HG03565 (cell line): ENCODE data around the gene CROCC2.

Experiments used
- ATAC-seq: cut with Tn5 transposase; IDR thresholded peaks from one replicate; pipeline ENCODE4 v1.9.1; 2021; ENCODE audit warnings: mild to moderate bottlenecking, moderate library complexity; ENCODE audit not compliant: unreplicated experiment

CROCC2 gene

GRCh38 chr2:240919786-240920782, 13.9 kb downstream of the CROCC2 start:
- ATAC-seq, result no peak

DNA sequence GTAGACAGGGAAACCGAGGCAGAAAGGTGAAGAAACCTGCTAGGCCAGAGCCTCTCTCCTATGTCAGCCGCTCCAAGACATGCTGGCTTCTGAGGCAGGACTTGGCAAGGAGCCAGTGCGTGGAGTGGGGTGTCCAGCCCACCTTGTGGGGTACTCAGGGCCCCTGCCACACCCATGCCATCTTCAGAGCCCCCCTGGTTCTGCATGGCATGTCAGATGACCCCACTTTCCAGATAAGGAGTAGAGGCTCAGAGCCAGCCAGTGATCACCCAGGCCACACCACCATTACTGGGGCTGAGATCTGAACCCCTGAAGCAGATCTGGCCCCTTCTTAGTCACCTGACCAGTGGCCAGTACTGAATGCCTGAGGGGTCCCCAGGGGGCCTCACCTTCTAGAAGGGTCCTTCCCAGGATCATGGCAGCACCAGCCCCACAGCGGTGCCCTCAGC, 14.7 kb downstream of the CROCC2 start:
- no peak for ATAC-seq

DNA sequence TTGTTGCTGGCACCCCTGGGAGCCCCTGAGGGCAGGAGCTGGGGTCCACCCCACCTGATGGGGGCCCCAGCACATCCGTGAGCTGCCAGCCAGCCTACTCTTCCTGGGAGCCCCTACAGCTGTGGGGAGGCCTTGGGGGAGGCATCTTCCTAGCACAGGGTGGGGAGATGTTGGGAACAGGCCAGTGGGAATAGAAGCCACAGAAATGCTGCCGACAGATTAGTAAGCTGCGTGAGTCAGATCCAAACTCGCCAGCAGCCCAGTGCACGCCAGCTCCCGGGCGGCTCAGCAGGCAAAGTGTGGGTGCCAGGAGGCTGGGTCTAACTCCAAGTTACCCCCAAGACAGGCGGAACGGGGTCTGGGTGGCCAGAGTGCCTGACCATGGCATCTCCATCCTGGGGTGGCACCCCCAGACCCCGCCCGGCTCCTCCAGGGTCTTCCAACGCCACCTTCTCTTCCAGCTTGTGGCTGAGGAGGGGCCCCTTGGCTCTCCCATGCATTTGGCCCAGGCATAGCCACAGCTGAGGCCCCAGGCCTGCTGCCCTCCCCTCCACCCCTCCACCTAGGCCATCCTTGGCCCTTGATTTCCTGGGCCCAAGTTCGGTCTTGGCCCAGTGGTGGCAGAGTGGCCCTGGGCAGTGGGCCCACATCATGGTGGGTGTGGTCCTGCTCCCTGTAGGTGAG, 15.3 kb downstream of the CROCC2 start:
- no peak for ATAC-seq

DNA sequence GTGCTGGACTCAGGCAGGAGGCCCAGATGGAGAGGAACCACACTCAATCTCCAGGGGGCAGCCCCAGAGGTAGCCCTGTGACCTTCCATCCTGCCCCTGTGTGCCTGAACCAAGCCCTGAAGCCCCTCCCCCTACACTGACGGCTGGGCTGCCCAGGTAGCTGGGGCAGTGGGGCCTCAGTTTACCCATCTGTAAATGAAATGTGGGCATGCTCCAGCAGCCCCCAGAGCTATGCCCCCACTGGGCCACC, 15.8 kb downstream of the CROCC2 start:
- no peak for ATAC-seq

DNA sequence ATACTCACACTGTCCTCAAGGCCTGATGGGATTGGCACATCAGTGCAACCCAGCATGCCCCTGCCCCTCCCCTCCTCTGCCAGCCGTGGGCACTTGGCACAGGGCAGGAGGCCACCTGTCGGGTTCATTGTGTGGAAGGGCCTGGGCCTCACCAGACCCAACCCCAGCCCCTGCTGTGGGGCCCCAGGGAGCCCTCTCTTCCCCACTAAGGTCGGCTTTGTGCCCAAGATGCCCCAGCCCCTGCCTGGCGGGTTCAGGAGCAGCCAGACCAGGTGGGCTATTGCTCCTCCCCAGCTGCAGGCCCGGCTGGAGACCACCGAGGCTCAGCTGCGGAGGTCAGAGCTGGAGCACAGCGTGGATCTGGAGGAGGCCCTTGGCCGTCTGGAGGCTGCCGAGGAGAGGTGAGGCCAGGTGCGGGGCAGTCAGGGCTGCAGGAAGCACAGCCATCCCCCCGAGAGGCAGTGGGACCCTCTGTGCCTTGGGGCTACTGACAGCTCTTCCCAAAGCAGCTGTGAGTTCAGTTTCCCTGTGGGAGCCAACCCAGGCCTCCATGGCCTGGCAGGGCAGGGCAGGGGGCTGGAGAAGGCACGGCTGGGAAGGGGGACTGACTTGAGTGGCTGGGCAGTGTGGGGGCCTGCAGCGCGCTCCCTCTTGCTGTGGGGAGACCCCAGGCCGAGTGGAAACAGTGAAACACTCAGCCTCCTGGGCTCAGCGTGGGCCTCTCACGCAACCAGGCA, 16.3 kb downstream of the CROCC2 start:
- ATAC-seq, result no peak

DNA sequence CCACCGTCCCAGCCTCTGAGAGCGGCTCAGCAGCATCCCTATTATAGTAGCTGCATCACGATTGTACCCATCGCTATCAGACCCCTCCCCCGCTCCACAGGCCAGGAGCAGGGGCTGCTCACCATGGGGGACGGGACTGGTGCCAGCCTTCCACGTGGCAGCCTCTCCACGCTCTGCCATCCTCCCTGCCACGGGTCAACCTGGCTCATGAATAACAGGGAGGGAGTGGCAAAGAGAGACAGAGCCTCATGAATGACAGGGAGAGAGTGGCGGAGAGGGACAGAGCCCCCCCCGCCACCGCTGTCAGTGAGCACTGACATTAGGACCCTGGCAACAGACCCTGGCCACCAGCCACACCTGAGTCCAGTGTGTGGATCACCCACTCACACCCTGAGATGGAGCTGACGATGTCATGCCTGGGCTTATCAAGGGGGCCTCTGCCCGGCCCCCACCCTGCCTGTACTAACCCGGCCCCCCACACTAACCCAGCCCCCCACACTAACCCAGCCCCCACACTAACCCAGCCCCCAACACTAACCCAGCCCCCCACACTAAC, 16.9 kb downstream of the CROCC2 start:
- no peak for ATAC-seq

DNA sequence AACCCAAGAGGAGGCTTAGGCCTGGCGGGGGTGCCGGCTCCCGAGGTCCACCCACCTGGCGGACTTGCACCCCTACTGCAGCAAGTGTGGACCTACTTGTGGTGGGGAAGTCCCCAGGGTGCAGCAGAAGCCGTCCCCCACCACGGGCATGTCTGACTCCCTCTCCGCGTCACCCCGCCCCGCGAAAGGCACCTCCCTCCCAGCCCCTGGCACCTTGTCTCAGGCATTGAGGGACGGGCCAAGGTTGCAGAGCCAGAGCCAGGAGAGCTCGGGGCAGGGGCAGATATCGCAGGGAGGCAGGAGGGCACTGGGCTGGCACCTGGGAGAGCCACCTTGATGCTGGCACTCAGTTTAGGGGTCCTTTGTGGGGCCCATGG, 19.0 kb downstream of the CROCC2 start:
- no peak for ATAC-seq

GRCh38 chr2:240925568-240926515, 19.7 kb downstream of the CROCC2 start:
- no peak for ATAC-seq

GRCh38 chr2:240926516-240927389, 20.6 kb downstream of the CROCC2 start:
- no peak for ATAC-seq

DNA sequence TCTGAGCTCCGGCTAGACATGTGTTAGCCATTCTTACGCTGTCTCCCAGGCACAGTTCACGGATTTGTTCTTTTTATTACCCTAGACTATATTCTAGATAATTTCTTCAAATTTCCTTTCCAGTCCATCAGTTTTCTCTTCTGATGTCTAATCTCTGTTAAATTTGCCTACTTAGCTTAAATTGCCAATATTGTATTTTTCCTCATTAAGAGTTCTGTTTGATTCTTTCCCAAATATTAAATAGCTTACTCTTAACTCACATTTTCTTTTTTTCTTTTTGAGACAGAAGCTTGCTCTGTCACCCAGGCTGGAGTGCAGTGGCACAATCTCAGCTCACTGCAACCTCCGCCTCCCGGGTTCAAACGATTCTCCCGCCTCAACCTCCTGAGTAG, 21.2 kb downstream of the CROCC2 start:
- ATAC-seq, result no peak

DNA sequence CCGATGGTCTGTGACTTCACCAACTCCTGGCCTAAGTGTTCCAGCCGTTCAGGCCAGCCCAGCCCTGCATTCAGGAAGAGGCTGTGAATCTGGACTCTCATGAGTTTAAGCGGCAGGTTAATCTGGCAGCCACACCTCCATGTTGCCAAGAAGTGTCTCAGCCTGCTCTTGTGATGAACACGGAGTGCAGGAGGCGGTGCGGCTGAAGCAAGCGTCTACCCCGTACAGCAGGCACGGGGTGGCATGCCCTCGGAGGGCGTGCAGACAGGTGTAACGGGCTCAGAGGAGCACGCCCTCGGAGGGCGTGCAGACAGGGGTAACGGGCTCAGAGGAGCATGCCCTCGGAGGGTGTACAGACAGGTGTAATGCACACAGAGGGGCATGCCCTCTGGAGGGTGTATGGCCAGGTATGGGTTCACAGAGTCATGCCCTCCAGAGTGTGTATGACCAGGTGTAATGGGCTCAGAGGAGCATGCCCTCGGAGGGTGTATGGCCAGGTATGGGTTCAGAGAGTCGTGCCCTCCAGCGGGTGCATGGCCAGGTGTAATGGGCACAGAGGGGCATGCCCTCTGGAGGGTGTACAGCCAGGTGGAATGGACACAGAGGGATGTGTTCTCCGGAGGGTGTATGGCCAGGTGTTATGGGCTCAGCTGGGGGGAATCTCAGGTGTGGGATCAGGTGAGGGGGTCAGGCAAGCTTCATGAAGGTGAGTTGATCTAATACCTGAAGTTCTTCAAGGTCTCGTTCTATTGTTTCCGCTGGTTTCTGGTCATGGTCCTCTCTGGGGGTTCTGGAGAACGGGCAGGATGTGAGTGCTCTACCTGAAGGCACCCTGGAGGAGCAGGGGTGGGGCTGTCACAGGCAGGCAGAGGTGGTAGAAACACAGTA, 22.6 kb downstream of the CROCC2 start:
- no peak for ATAC-seq

DNA sequence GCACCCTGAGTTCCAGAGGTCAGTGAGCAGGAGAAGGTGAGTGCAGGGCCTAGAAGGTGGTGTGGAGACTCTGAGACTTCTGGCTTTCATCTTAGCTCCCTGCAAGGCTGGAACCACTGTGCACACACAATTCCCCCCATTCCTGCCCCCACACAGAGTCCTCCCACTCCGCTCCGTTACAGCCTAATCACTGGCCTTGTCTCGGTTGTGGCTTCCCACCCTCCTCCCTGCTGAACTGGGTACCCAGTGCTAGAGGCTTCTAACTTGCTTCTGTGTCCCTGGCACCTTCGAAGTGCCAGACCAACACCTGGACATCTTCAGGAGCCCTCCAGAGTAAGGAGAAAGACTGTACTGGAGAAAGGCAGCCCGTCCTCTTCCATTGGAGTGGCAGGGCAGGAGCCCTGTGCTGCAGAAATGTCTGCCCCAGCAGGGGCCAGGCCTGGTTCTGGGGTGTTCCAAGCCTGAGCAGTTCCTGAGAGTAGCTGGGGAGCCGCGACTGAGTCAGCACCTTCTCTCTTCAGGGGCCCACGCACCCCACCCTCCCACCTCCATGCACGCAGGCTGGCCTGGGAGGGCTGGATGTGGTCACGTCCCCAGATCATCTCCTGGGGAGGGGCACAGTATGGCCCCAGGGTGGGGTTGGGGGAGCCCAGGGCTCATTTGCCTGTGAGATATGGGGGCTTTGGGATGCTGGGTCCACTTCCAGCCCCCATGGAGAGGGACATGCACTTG, 23.4 kb downstream of the CROCC2 start:
- ATAC-seq, result no peak

- no peak for ATAC-seq
These were observed 24.0 kb downstream of the CROCC2 start for GRCh38 chr2:240930096-240930630.

DNA sequence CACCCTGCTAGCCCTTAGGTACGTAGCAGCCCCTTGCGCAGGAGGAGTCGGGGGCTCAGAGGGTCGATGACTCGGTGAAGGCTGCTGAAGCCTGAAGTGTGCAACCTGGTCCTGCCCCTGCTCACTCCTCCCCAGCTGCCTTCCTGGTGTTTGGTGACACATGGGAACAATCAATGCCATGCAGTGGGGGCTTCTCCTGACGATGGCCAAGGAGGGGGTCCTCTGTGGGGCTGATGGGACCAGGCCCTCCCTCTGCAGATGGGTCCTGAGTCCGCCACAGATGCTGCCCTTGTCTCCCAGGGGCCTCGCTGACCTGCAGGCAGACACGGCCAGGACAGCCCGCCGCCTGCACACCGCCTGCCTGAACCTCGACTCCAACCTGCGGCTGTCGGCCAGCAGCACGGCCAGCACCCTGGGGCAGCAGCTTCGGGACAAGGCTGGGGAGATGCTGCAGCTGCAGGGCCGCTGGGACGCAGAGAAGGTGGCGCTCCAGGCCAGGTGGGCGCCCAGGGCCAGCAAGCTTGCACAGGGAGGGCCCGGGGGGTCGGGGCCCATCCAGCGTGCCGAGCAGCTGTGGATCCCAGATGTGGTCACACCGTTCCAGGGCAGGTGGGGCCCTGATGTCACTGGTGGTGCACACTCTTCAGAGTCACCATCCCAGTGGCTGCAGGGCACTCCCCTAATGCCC, 24.6 kb downstream of the CROCC2 start:
- no peak for ATAC-seq

GRCh38 chr2:240931319-240931949, 25.3 kb downstream of the CROCC2 start:
- no peak for ATAC-seq

DNA sequence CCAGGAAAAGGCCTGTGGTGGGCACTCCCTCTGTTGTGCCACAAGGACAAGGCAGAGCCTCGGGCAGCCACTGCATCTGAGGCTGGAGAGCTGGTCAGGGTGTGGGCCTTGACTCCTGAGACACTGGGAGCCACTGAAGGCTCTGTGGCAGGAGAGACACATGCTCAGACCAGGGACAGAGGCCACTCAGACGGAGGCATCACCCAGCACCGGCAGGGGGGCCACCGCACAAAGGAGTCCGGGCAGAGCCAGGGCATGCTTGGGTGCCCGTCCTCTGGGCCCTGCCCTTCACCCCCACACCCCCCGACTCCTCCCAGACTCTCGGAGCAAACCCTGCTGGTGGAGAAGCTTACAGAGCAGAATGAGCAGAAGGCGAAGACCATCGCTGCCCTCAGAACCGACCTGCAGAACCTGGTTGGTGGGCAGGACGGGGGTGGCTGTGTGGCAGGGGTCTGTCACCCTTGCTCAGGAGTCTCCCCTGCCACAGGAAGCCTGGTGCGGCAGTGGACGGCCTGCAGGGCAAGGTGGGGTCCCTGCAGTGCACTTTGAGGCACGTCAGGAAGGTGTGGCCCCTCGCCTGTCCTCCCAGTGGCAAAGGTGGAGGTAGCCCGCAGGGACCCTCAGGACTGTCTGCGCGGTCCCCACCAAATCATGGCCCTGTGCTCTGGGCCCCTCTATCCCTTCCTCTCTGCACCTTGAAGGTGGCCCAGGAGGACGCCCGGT, 26.0 kb downstream of the CROCC2 start:
- no peak for ATAC-seq
